IMR-90 (cell line): Measurements from ENCODE around the gene LPGAT1. TPM values are rescaled to one million over a fixed set of nuclear protein-coding genes. Genes with fewer than 3 reads are reported as not detected.

Experiments
- ATAC-seq: fragments of 200-7000 bp; cut with Tn5 transposase; 2 replicates; pipeline ENCODE4 v1.9.1; 2020; ENCODE audit warnings: low read depth, mild to moderate bottlenecking, moderate library complexity
- BruUV-seq: library from RNA; stranded (reverse); fragments of 400-500 nt; replicated peaks from 2 replicates; lab custom pipeline; 2021; lab: Mats Ljungman, UMichigan
- CTCF ChIA-PET: fragments of 300-600 bp; formaldehyde crosslinking; extraction: SDS; loops from one replicate; lab custom pipeline; 2021; ENCODE audit warnings: antibody characterized with exemption; lab: Yijun Ruan, JAX
- POLR2A ChIA-PET: fragments of 300-600 bp; sonication (Branson Sonifier 250); formaldehyde crosslinking; loops from one replicate; lab custom pipeline; 2022; ENCODE audit warnings: antibody characterized with exemption; ENCODE audit not compliant: unreplicated experiment; lab: Charles Lee
- DNase-seq: peaks from one replicate; pipeline ENCODE4 v3.0.0; 2013
- H2AFZ ChIP-seq: replicated peaks from 2 replicates; pipeline ENCODE3; 2013; ENCODE audit warnings: low read length, mild to moderate bottlenecking; ENCODE audit not compliant: poor library complexity
- H2AK5ac ChIP-seq: 2 replicates; pipeline ENCODE4 v1.6.1; 2013; ENCODE audit warnings: low read depth, low read length, inconsistent platforms
- H2AK9ac ChIP-seq: replicated peaks from 2 replicates; pipeline ENCODE3; 2013; ENCODE audit warnings: mild to moderate bottlenecking, low read depth, low read length, moderate library complexity; ENCODE audit not compliant: poor library complexity
- H2BK120ac ChIP-seq: 2 replicates; pipeline ENCODE4 v1.6.1; 2013; ENCODE audit warnings: low read depth, low read length, inconsistent platforms
- H2BK15ac ChIP-seq: 3 replicates; pipeline ENCODE4 v1.6.1; 2013; ENCODE audit warnings: low read depth, low read length, inconsistent platforms
- H2BK20ac ChIP-seq: 2 replicates; pipeline ENCODE4 v1.6.1; 2013; ENCODE audit warnings: low read depth, mild to moderate bottlenecking, inconsistent platforms, low read length, moderate library complexity
- H2BK5ac ChIP-seq: 2 replicates; pipeline ENCODE4 v1.6.1; 2013; ENCODE audit warnings: mild to moderate bottlenecking, low read depth, low read length, inconsistent platforms; ENCODE audit not compliant: poor library complexity, severe bottlenecking
- H3K14ac ChIP-seq: replicated peaks from 2 replicates; pipeline ENCODE4 v1.6.1; 2013; ENCODE audit warnings: low read depth, low read length, inconsistent platforms
- H3K18ac ChIP-seq: 2 replicates; pipeline ENCODE4 v1.6.1; 2013; ENCODE audit warnings: low read depth, low read length, control low read depth
- H3K23ac ChIP-seq: 2 replicates; pipeline ENCODE4 v1.6.1; 2013; ENCODE audit warnings: low read depth, low read length, inconsistent platforms
- H3K27ac ChIP-seq: 2 replicates; pipeline ENCODE4 v1.5.1; 2013; ENCODE audit warnings: mild to moderate bottlenecking, control low read depth, low read length; ENCODE audit not compliant: insufficient read depth
- H3K27me3 ChIP-seq: 2 replicates; pipeline ENCODE4 v1.6.1; 2013; ENCODE audit warnings: low read length; ENCODE audit not compliant: control insufficient read depth, insufficient read depth
- H3K36me3 ChIP-seq: 2 replicates; pipeline ENCODE4 v1.6.1; 2013; ENCODE audit warnings: low read length, mixed read lengths; ENCODE audit not compliant: control insufficient read depth, insufficient read depth
- H3K4ac ChIP-seq: 2 replicates; pipeline ENCODE4 v1.6.1; 2013; ENCODE audit warnings: low read depth, low read length, inconsistent platforms
- H3K4me1 ChIP-seq: 2 replicates; pipeline ENCODE4 v1.6.1; 2013; ENCODE audit warnings: low read length, mixed read lengths; ENCODE audit not compliant: control insufficient read depth, insufficient read depth
- H3K4me2 ChIP-seq: 2 replicates; pipeline ENCODE4 v1.6.1; 2013; ENCODE audit warnings: low read depth, mild to moderate bottlenecking, control low read depth, low read length, moderate library complexity
- H3K4me3 ChIP-seq: 2 replicates; pipeline ENCODE4 v1.5.1; 2013; ENCODE audit warnings: low read depth, mild to moderate bottlenecking, control low read depth, low read length, moderate library complexity; ENCODE audit not compliant: insufficient read depth
- H3K56ac ChIP-seq: 2 replicates; pipeline ENCODE4 v1.6.1; 2013; ENCODE audit warnings: low read length, inconsistent platforms; ENCODE audit not compliant: insufficient read depth; ENCODE audit errors: extremely low read depth
- H3K79me1 ChIP-seq, 2 experiments: 2 replicates each; pipeline ENCODE4 v1.6.1; 2013; ENCODE audit warnings: low read length in 2 of 2, inconsistent platforms in 1 of 2, low read depth in 1 of 2
- H3K9ac ChIP-seq: 2 replicates; pipeline ENCODE4 v1.6.1; 2013; ENCODE audit warnings: low read depth, low read length, control low read depth
- H3K9me1 ChIP-seq: 2 replicates; pipeline ENCODE4 v1.6.1; 2013; ENCODE audit warnings: low read length, inconsistent platforms; ENCODE audit not compliant: insufficient read depth
- H3K9me3 ChIP-seq: 2 replicates; pipeline ENCODE4 v1.6.1; 2013; ENCODE audit warnings: low read length; ENCODE audit not compliant: control insufficient read depth, insufficient read depth
- H4K20me1 ChIP-seq: 2 replicates; pipeline ENCODE4 v1.6.1; 2013; ENCODE audit warnings: low read length, inconsistent platforms; ENCODE audit not compliant: insufficient read depth
- H4K5ac ChIP-seq: 2 replicates; pipeline ENCODE4 v1.6.1; 2013; ENCODE audit warnings: mild to moderate bottlenecking, low read depth, low read length, control low read depth
- H4K8ac ChIP-seq, 2 experiments: 2 replicates each; pipeline ENCODE4 v1.6.1; 2013; ENCODE audit warnings: low read depth in 2 of 2, low read length in 2 of 2, control low read depth in 1 of 2, inconsistent platforms in 1 of 2
- H4K91ac ChIP-seq: 2 replicates; pipeline ENCODE4 v1.6.1; 2013; ENCODE audit warnings: low read depth, low read length, inconsistent platforms; ENCODE audit not compliant: insufficient read depth
- MAFK ChIP-seq: IDR thresholded peaks from 2 replicates; pipeline ENCODE4 v1.6.1; 2012; ENCODE audit warnings: low read depth, low read length, improper control_type of control experiment
- MXI1 ChIP-seq: IDR thresholded peaks from 2 replicates; pipeline ENCODE4 v1.6.1; 2012; ENCODE audit warnings: low read depth, mild to moderate bottlenecking, low read length, moderate library complexity, borderline replicate concordance
- WGBS, 2 experiments: methylation state at CpG; one replicate each; pipeline versions ENCODE4 v1.1.5 to v1.1.7; 2013; ENCODE audit warnings: missing lambda C conversion rate in 2 of 2; ENCODE audit not compliant: insufficient read length in 1 of 2; ENCODE audit errors: extremely low coverage in 2 of 2; 5-methylcytosine and 5-hydroxymethylcytosine counted together
- dilution Hi-C: fragments of 300-500 bp; cut with HindIII; formaldehyde crosslinking; loops from one replicate; pipeline ENCODE4 v1.14.3; 2018; ENCODE audit warnings: low sequenced_read_pairs; ENCODE audit not compliant: unreplicated experiment
- in situ Hi-C: fragments of 300-500 bp; cut with MboI; formaldehyde crosslinking; loops from 3 replicates; pipeline ENCODE4 v1.14.3; 2019; ENCODE audit warnings: low sequenced_read_pairs, inconsistent platforms, mixed read lengths
- intact Hi-C: fragments of 100-400 bp; cut with micrococcal nuclease; formaldehyde crosslinking; loops from 2 replicates; pipeline ENCODE4 v1.10.0; 2022
- polyA plus RNA-seq, 3 experiments: library from polyadenylated mRNA; depleted of rRNA; stranded (reverse); fragments of >200 nt; gene quantifications; 2 replicates each; pipeline ENCODE4 v1.2.3, GENCODE V29; 2012; ENCODE audit warnings: low replicate concordance in 1 of 3
- total RNA-seq: library from RNA; depleted of rRNA; stranded (reverse); fragments of >200 nt; gene quantifications from 2 replicates; pipeline ENCODE4 v1.2.3, GENCODE V29; 2012
- TF ChIP-seq, protein P1 (sequence below): fragments of 150-350 bp; IDR thresholded peaks from 2 replicates; pipeline ENCODE4 v1.6.1; 2017; ENCODE audit warnings: mild to moderate bottlenecking, antibody characterized with exemption, low read length, low read depth
- TF ChIP-seq, protein P2 (sequence below): fragments of 150-350 bp; IDR thresholded peaks from 2 replicates; pipeline ENCODE4 v1.6.1; 2016; ENCODE audit warnings: low read depth, mild to moderate bottlenecking, low read length, moderate library complexity, borderline replicate concordance

The LPGAT1 gene
- total and polyA plus RNA-seq, 2 of the 4 experiments (the other 2 are of a cell fraction) = 6.7 to 13.6 TPM

DNA sequence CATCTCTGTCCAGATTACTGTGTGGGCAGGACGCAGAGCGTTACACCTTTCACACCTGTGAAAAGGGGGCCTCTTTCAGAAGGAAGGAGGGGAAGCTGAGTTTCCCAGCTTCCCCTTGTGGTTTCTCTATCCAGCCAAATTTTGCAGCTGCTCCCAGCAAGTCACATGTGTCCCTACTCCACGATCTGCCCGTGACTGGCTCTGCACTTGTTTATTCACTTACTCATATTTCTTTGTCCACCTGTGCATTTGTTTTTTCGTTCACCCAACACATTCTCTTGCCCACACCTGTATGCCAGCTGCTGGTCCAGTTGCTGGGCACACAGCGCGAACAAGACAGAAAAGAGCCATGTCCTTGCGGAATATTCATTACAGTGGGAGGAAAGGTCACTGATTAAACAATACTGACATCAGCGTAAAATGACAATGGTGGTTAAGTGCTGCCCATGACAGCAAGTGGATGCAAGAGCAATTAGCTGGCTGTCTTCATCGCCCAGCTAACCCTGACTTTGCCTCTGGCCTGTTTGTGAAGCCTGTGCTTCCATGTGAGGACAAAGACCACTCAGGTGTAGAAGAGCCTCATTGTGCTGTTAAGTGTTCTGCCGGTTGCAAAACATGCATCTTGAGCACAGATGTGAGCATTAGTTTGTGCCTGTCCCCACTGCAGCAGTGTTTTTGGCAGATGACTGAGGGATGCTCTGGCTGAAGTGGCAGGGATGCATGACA lies 126.6 kb downstream of the LPGAT1 start:
- in situ Hi-C loops = no loop called here
- Histone ChIP-seq H3K14ac (no peak overlapping the region), H3K9me3 (no peaks in the 10 kb centered on the region), H3K4me1 (peaks cover 3% of the 10 kb centered on the region; the same call in 1 of the 2 replicates), H3K23ac (no peak overlapping the region), H3K4me3 (no peak overlapping the region), H4K91ac (no peak overlapping the region), H3K36me3 (no peaks in the 10 kb centered on the region), H2AK9ac (no peak overlapping the region), H4K5ac (no peak overlapping the region), H2BK120ac (no peak overlapping the region), H3K4me2 (no peak overlapping the region), H2BK15ac (no peak overlapping the region), H2BK5ac (no peak overlapping the region), H3K56ac (no peak overlapping the region), H3K18ac (no peak overlapping the region), H2BK20ac (no peak overlapping the region), H3K9ac (no peak overlapping the region), H3K27me3 (peaks cover 16% of the 10 kb centered on the region), H4K20me1 (no peaks in the 10 kb centered on the region), H3K9me1 (no peaks in the 10 kb centered on the region), H3K27ac (no peak overlapping the region), H3K79me1 (no peaks in the 10 kb centered on the region), H2AK5ac (no peak overlapping the region), H4K8ac (no peak overlapping the region), H2AFZ (no peak overlapping the region), H3K4ac (no peak overlapping the region)
- ATAC-seq = no peak
- intact Hi-C loops = no loop called here
- BruUV-seq = no TSS peak
- TF ChIP-seq, protein P1, sequence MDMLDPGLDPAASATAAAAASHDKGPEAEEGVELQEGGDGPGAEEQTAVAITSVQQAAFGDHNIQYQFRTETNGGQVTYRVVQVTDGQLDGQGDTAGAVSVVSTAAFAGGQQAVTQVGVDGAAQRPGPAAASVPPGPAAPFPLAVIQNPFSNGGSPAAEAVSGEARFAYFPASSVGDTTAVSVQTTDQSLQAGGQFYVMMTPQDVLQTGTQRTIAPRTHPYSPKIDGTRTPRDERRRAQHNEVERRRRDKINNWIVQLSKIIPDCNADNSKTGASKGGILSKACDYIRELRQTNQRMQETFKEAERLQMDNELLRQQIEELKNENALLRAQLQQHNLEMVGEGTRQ = no peak
- TF ChIP-seq MXI1 (no peak), MAFK (no peak)
- TF ChIP-seq, protein P2, sequence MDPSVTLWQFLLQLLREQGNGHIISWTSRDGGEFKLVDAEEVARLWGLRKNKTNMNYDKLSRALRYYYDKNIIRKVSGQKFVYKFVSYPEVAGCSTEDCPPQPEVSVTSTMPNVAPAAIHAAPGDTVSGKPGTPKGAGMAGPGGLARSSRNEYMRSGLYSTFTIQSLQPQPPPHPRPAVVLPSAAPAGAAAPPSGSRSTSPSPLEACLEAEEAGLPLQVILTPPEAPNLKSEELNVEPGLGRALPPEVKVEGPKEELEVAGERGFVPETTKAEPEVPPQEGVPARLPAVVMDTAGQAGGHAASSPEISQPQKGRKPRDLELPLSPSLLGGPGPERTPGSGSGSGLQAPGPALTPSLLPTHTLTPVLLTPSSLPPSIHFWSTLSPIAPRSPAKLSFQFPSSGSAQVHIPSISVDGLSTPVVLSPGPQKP = no peak
- POLR2A ChIA-PET = no interaction called here
- CTCF ChIA-PET = no interaction called here
- dilution Hi-C loops = no loop called here
- 63% methylated on average over 6 of the region's 11 CpGs; no CpG with 5 or more reads in 1 of the 2 experiments for WGBS, 2 experiments
- no peak for DNase-seq
